Muscle layer of colon (tissue), 2 donors: ENCODE results near the gene CCDC9.
"Not testable (repeated sequence)": the region's sequence is repeated elsewhere in the genome, so short reads cannot be mapped to it uniquely, and the experiment has no call there.

Experiments
- H3K27ac ChIP-seq: one replicate; pipeline ENCODE4 v1.7.0; 2013; ENCODE audit warnings: low read depth, mild to moderate bottlenecking, low read length, moderate library complexity
- H3K27me3 ChIP-seq, 2 donors: one replicate each; pipeline ENCODE4 v1.7.0; 2013; ENCODE audit warnings: low read length in 2 of 2, mild to moderate bottlenecking in 2 of 2; ENCODE audit not compliant: insufficient read depth in 2 of 2, control insufficient read depth in 1 of 2
- H3K36me3 ChIP-seq: one replicate; pipeline ENCODE4 v1.7.0; 2013; ENCODE audit warnings: mild to moderate bottlenecking, low read length; ENCODE audit not compliant: insufficient read depth
- H3K4me1 ChIP-seq: one replicate; pipeline ENCODE4 v1.7.0; 2013; ENCODE audit warnings: mild to moderate bottlenecking, low read length; ENCODE audit not compliant: insufficient read depth
- H3K4me3 ChIP-seq, 2 donors: one replicate each; pipeline ENCODE4 v1.7.0; 2013; ENCODE audit warnings: low read length in 2 of 2, low read depth in 1 of 2, mild to moderate bottlenecking in 1 of 2, moderate library complexity in 1 of 2
- H3K9ac ChIP-seq: one replicate; pipeline ENCODE4 v1.7.0; 2013; ENCODE audit warnings: low read length
- H3K9me3 ChIP-seq: one replicate; pipeline ENCODE4 v1.7.0; 2013; ENCODE audit warnings: mild to moderate bottlenecking, low read length
- donor health status: abdominal sarcoma.
- donor health status: Adenocarcinoma of cecum.

The CCDC9 gene

GRCh38 chr19:47283405-47284059 is 27.2 kb downstream of the CCDC9 start:
- no peaks in the 10 kb centered on the region for H3K27me3 ChIP-seq
- H3K4me3 ChIP-seq: no peak overlapping the region
- no peak overlapping the region for H3K27ac ChIP-seq
- no peak overlapping the region for H3K9ac ChIP-seq
- H3K4me1 ChIP-seq: peaks cover 3% of the 10 kb centered on the region
- no peaks in the 10 kb centered on the region for H3K9me3 ChIP-seq
- H3K36me3 ChIP-seq: no peaks in the 10 kb centered on the region

- Histone ChIP-seq H3K9me3 (no peaks in the 10 kb centered on the region), H3K4me1 (peaks cover 3% of the 10 kb centered on the region), H3K4me3 (no peak overlapping the region), H3K9ac (no peak overlapping the region), H3K27ac (no peak overlapping the region), H3K27me3 (no peaks in the 10 kb centered on the region), H3K36me3 (no peaks in the 10 kb centered on the region)
Measured at GRCh38 chr19:47284324-47284899, 28.1 kb downstream of the CCDC9 start.

- no peaks in the 10 kb centered on the region for H3K9me3 ChIP-seq
- no peaks in the 10 kb centered on the region for H3K4me1 ChIP-seq
- H3K4me3 ChIP-seq: no peak overlapping the region
- no peaks in the 10 kb centered on the region for H3K27me3 ChIP-seq
- no peak overlapping the region for H3K27ac ChIP-seq
- no peak overlapping the region for H3K9ac ChIP-seq
- no peaks in the 10 kb centered on the region for H3K36me3 ChIP-seq
Measured at GRCh38 chr19:47296036-47296435, 39.7 kb downstream of the CCDC9 start.

GRCh38 chr19:47300867-47301266 is 44.5 kb downstream of the CCDC9 start:
- H3K36me3 ChIP-seq, H3K9me3 ChIP-seq, H3K4me1 ChIP-seq, H3K9ac ChIP-seq, H3K27ac ChIP-seq, H3K4me3 ChIP-seq, H3K27me3 ChIP-seq: not testable (repeated sequence)

GRCh38 chr19:47302249-47302648 is 45.9 kb downstream of the CCDC9 start:
- Histone ChIP-seq H3K27ac (no peak overlapping the region), H3K4me1 (peaks cover 5% of the 10 kb centered on the region), H3K9ac (no peak overlapping the region), H3K27me3 (no peaks in the 10 kb centered on the region), H3K36me3 (no peaks in the 10 kb centered on the region), H3K4me3 (no peak overlapping the region), H3K9me3 (no peaks in the 10 kb centered on the region)

GRCh38 chr19:47303966-47304365 is 47.6 kb downstream of the CCDC9 start:
- H3K4me1 ChIP-seq: peaks cover 5% of the 10 kb centered on the region
- H3K9ac ChIP-seq: no peak overlapping the region
- H3K27ac ChIP-seq: no peak overlapping the region
- H3K4me3 ChIP-seq: no peak overlapping the region
- H3K36me3 ChIP-seq: no peaks in the 10 kb centered on the region
- no peaks in the 10 kb centered on the region for H3K27me3 ChIP-seq
- no peaks in the 10 kb centered on the region for H3K9me3 ChIP-seq

- no peak overlapping the region for H3K9ac ChIP-seq
- peaks cover 5% of the 10 kb centered on the region for H3K4me1 ChIP-seq
- H3K27ac ChIP-seq: no peak overlapping the region
- no peak overlapping the region for H3K4me3 ChIP-seq
- H3K9me3 ChIP-seq: no peaks in the 10 kb centered on the region
- no peaks in the 10 kb centered on the region for H3K36me3 ChIP-seq
- peaks cover 0 to 5% of the 10 kb centered on the region in 2 donors for H3K27me3 ChIP-seq
Measured at GRCh38 chr19:47305309-47305751, 49.0 kb downstream of the CCDC9 start.

- H3K4me1 ChIP-seq: peaks cover 5% of the 10 kb centered on the region
- peaks cover 0 to 14% of the 10 kb centered on the region in 2 donors for H3K27me3 ChIP-seq
- no peak overlapping the region for H3K9ac ChIP-seq
- no peak overlapping the region for H3K4me3 ChIP-seq
- H3K36me3 ChIP-seq: no peaks in the 10 kb centered on the region
- no peak overlapping the region for H3K27ac ChIP-seq
- no peaks in the 10 kb centered on the region for H3K9me3 ChIP-seq
Measured at GRCh38 chr19:47306303-47306702, 50.0 kb downstream of the CCDC9 start.

- Histone ChIP-seq H3K27ac (no peak overlapping the region), H3K4me3 (no peak overlapping the region), H3K9me3 (no peaks in the 10 kb centered on the region), H3K4me1 (peaks cover 5% of the 10 kb centered on the region), H3K36me3 (no peaks in the 10 kb centered on the region), H3K27me3 (peaks cover 0 to 14% of the 10 kb centered on the region in 2 donors), H3K9ac (no peak overlapping the region)
Measured at GRCh38 chr19:47309038-47309437, 52.7 kb downstream of the CCDC9 start.

- H3K9me3 ChIP-seq: no peaks in the 10 kb centered on the region
- H3K27ac ChIP-seq: no peak within 1 kb of the TSS
- no peaks in the 10 kb centered on the region for H3K36me3 ChIP-seq
- H3K9ac ChIP-seq: no peak within 1 kb of the TSS
- no peak within 1 kb of the TSS for H3K4me3 ChIP-seq
- peaks cover 5% of the 10 kb centered on the region for H3K4me1 ChIP-seq
- peaks cover 0 to 14% of the 10 kb centered on the region in 2 donors for H3K27me3 ChIP-seq
Measured at GRCh38 chr19:47309608-47310007, 53.3 kb downstream of the CCDC9 start, which contains the start of gene C5AR1. TSS of gene C5AR1 (plus strand) at chr19:47309861. CDS start at chr19:47309896, 35 bp downstream.

GRCh38 chr19:47310323-47310722 is 54.0 kb downstream of the CCDC9 start:
- Histone ChIP-seq H3K36me3 (no peaks in the 10 kb centered on the region), H3K4me1 (peaks cover 3% of the 10 kb centered on the region), H3K27me3 (peaks cover 0 to 14% of the 10 kb centered on the region in 2 donors), H3K9me3 (no peaks in the 10 kb centered on the region), H3K4me3 (no peak overlapping the region), H3K9ac (no peak overlapping the region), H3K27ac (no peak overlapping the region)

- Histone ChIP-seq H3K4me1 (no peaks in the 10 kb centered on the region), H3K27ac (no peak overlapping the region), H3K27me3 (peaks cover 0 to 14% of the 10 kb centered on the region in 2 donors), H3K9me3 (no peaks in the 10 kb centered on the region), H3K9ac (no peak overlapping the region), H3K36me3 (no peaks in the 10 kb centered on the region), H3K4me3 (no peak overlapping the region)
Measured at GRCh38 chr19:47310819-47311218, 54.5 kb downstream of the CCDC9 start.
